HG03558 (cell line): ENCODE measurements around the gene EXOC3.

Experiments used
- ATAC-seq: cut with Tn5 transposase; IDR thresholded peaks from one replicate; pipeline ENCODE4 v1.9.1; 2021; ENCODE audit warnings: moderate number of reproducible peaks; ENCODE audit not compliant: unreplicated experiment; ENCODE audit errors: extremely low read depth

Gene EXOC3

DNA sequence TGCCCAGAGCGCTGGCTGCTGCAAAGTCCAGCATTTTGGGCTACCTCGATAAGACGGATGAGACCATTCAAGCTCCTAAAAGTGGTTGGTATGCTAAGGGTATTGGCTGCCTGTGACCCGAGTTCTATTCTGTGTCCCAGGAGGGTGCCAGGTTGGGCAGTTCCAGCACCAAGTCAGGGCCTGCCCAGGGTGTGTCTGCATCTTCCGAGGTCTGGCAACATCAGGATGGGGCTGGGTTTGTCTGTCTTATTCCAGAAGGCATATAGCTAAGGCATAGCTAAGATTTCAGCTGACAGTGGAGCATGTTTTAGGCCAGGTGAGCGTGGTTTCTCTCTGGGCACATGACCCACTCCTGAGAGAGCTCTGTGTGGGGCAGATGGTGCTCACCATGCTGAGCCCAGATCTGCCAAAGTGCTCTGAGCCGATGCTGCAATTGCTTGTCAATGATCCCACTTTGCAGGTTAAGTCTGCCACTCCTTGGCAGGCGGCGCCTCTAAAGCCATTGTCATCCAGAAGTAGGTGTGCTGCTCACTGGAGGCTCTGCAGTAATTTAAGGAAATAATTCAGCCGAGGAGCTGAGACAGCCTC lies 73.5 kb downstream of the EXOC3 start:
- ATAC-seq, result no peak
